Regular cardiac myocyte (primary cell): Measurements from ENCODE around the gene NAGK. TPM values are rescaled to one million over a fixed set of nuclear protein-coding genes. Genes with fewer than 3 reads are reported as not detected.

ENCODE experiments used
- total RNA-seq: library from RNA; depleted of rRNA; stranded (reverse); fragments of >200 nt; gene quantifications from 2 replicates; pipeline ENCODE4 v1.2.3, GENCODE V29; 2014

The NAGK gene
- total RNA-seq, result 44.0 and 167 TPM in 2 replicates

DNA sequence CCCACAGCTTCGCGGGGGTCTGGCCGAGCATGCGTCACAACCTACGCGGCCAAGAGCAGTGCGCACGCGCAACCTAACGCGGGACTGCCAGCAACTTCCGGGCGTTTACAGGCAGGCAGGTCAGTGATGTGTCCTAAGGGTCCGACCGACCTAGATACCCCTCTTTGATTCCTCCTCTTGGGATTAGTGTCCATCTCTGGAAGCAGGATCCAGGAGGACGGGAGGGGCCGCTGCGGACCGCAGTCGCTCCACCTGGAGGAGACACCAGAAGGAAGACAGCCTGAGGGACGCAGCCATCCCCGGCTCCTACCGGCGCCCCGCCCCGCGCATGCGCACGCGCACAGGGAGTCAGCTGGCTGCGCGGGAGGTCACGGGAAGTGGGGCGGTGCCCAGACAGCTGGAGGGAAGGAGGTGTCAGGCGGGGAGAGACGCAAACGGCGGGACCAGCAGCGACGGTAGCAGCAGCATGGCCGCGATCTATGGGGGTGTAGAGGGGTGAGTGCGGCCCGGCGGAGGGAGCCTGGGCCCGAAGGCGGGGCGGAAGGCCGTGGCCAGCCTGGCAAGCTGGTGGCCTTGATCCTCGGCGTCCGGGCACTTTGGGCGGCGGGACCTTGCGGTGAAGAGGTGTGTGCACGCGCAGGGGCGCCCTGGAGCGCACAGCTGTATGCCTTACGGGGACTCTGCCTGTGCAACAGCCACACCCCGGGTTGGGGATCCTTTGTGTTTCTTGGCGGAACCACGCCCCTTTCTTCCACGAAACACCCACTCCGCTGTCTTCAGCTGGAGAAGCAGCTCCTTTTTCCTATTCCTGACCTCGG, at the start of gene NAGK:
Gene NAGK, plus strand, starts transcription at position 431 of the 818 bp plus-strand sequence. Its CDS starts 36 bp downstream, at position 467.

Other genes with a start within 250 kb of the NAGK start
- not detected in 2 replicates for gene CLEC4F, start 248.0 kb upstream of the NAGK start, total RNA-seq
- not detected in 2 replicates for gene CD207, start 232.8 kb upstream of the NAGK start, total RNA-seq
- 2.5 and 2.8 TPM in 2 replicates for gene VAX2, start 168.1 kb upstream of the NAGK start, total RNA-seq
- gene ATP6V1B1, start 132.7 kb upstream of the NAGK start, total RNA-seq, result 0.38 and 1.7 TPM in 2 replicates
- 0.28 and 0.38 TPM in 2 replicates for gene ANKRD53, start 90.0 kb upstream of the NAGK start, total RNA-seq
- gene TEX261, start 73.8 kb upstream of the NAGK start, total RNA-seq, result 31.9 and 33.5 TPM in 2 replicates
- gene MCEE, start 61.6 kb downstream of the NAGK start, total RNA-seq, result 16.5 and 23.1 TPM in 2 replicates
- 19.2 and 33.2 TPM in 2 replicates for gene MPHOSPH10, start 62.0 kb downstream of the NAGK start, total RNA-seq
- 0.58 and 1.1 TPM in 2 replicates for gene PAIP2B, start 158.5 kb downstream of the NAGK start, total RNA-seq